Measurements from ENCODE around the gene TMEM62.

The TMEM62 gene

DNA sequence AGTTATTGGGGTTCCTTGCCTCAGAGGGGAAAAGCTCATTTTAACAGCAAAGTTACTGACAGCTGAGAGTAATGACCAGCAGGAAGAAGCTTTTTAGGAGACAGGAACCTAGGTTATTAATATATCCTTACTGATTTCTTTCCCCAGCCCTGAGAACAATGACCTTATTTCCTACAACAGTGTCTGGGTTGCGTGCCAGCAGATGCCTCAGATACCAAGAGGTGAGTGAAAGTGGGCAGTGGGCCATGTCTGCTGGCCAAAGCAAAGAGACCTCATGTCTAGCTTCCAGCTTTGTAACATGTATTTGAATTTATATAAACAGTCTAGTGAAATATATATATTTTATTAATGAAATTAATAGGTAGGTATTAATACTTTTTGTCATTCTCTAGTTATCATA, 56.8 kb downstream of the TMEM62 start:
- peaks cover 58% of the 10 kb centered on the region for H3K36me3 ChIP-seq (ENCODE audit: control insufficient read depth, low read length)
- no peak overlapping the region for H3K4me3 ChIP-seq (ENCODE audit: low read length)
- TF ChIP-seq EZH2phosphoT487 (IDR thresholded peaks at IDR 0.05; ENCODE audit: borderline replicate concordance, low read length), result no peak
- TF ChIP-seq, protein P1, sequence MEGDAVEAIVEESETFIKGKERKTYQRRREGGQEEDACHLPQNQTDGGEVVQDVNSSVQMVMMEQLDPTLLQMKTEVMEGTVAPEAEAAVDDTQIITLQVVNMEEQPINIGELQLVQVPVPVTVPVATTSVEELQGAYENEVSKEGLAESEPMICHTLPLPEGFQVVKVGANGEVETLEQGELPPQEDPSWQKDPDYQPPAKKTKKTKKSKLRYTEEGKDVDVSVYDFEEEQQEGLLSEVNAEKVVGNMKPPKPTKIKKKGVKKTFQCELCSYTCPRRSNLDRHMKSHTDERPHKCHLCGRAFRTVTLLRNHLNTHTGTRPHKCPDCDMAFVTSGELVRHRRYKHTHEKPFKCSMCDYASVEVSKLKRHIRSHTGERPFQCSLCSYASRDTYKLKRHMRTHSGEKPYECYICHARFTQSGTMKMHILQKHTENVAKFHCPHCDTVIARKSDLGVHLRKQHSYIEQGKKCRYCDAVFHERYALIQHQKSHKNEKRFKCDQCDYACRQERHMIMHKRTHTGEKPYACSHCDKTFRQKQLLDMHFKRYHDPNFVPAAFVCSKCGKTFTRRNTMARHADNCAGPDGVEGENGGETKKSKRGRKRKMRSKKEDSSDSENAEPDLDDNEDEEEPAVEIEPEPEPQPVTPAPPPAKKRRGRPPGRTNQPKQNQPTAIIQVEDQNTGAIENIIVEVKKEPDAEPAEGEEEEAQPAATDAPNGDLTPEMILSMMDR (IDR thresholded peaks at IDR 0.05; ENCODE audit: low read depth, low read length, poor library complexity, severe bottlenecking), result no peak

GRCh38 chr15:43193710-43194109, 60.3 kb downstream of the TMEM62 start:
- H3K79me2 ChIP-seq (ENCODE audit: control insufficient read depth, low read length), result no peaks in the 10 kb centered on the region
- no peaks in the 10 kb centered on the region for H4K20me1 ChIP-seq (ENCODE audit: control insufficient read depth, insufficient read depth, low read depth, low read length)
- H3K9me2 ChIP-seq (replicated peaks; ENCODE audit: control insufficient read depth, low read length), result no peaks in the 10 kb centered on the region
- no peak overlapping the region for H3K4me3 ChIP-seq (ENCODE audit: low read length)
- no peak for TF ChIP-seq EZH2phosphoT487 (IDR thresholded peaks at IDR 0.05; ENCODE audit: borderline replicate concordance, low read length)
- TF ChIP-seq, protein P1 (IDR thresholded peaks at IDR 0.05; ENCODE audit: low read depth, low read length, poor library complexity, severe bottlenecking), result no peak
- no peaks in the 10 kb centered on the region for H3F3A ChIP-seq (ENCODE audit: control insufficient read depth, insufficient read depth)
- H3K4me1 ChIP-seq (ENCODE audit: control insufficient read depth, low read length), result 0 out of 2 replicates have a peak, but pooled peaks cover 5% of the 10 kb centered on the region
- H3K4me2 ChIP-seq (ENCODE audit: low read length), result no peak overlapping the region
- H3K27ac ChIP-seq (ENCODE audit: low read depth, low read length), result no peak overlapping the region
- no peaks in the 10 kb centered on the region for H3K27me3 ChIP-seq (ENCODE audit: control insufficient read depth, low read length)
- H3K36me3 ChIP-seq (ENCODE audit: control insufficient read depth, low read length), result peaks cover 61% of the 10 kb centered on the region
- no peaks in the 10 kb centered on the region for H3K9me3 ChIP-seq (ENCODE audit: control insufficient read depth, insufficient read depth, low read length)

More for the DNA sequence above, 56.8 kb downstream of the TMEM62 start:
- Histone ChIP-seq H4K20me1 (ENCODE audit: control insufficient read depth, insufficient read depth, low read depth, low read length) (no peaks in the 10 kb centered on the region), H3F3A (ENCODE audit: control insufficient read depth, insufficient read depth) (no peaks in the 10 kb centered on the region; the same call in 1 of the 2 replicates), H3K4me1 (ENCODE audit: control insufficient read depth, low read length) (peaks cover 10% of the 10 kb centered on the region), H3K27ac (ENCODE audit: low read depth, low read length) (no peak overlapping the region), H3K79me2 (ENCODE audit: control insufficient read depth, low read length) (peaks cover 17% of the 10 kb centered on the region), H3K4me2 (ENCODE audit: low read length) (no peak overlapping the region), H3K9me2 (replicated peaks; ENCODE audit: control insufficient read depth, low read length) (no peaks in the 10 kb centered on the region), H3K27me3 (ENCODE audit: control insufficient read depth, low read length) (no peaks in the 10 kb centered on the region), H3K9me3 (ENCODE audit: control insufficient read depth, insufficient read depth, low read length) (no peaks in the 10 kb centered on the region)

DNA sequence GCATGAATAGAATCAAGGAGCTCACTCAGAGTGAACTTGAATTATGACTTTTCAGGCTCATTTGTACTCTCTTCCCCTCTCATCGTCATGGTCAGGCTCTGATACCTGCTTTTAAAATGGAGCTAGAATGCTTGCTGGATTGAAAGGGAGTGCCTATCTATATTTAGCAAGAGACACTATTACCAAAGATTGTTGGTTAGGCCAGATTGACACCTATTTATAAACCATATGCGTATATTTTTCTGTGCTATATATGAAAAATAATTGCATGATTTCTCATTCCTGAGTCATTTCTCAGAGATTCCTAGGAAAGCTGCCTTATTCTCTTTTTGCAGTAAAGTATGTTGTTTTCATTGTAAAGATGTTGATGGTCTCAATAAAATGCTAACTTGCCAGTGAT, 61.4 kb downstream of the TMEM62 start:
- Histone ChIP-seq H4K20me1 (ENCODE audit: control insufficient read depth, insufficient read depth, low read depth, low read length) (no peaks in the 10 kb centered on the region), H3K4me1 (ENCODE audit: control insufficient read depth, low read length) (0 out of 2 replicates have a peak, but pooled peaks cover 5% of the 10 kb centered on the region), H3K27ac (ENCODE audit: low read depth, low read length) (no peak overlapping the region), H3K27me3 (ENCODE audit: control insufficient read depth, low read length) (no peaks in the 10 kb centered on the region), H3K79me2 (ENCODE audit: control insufficient read depth, low read length) (no peaks in the 10 kb centered on the region), H3K9me3 (ENCODE audit: control insufficient read depth, insufficient read depth, low read length) (no peaks in the 10 kb centered on the region), H3K4me3 (ENCODE audit: low read length) (no peak overlapping the region), H3K36me3 (ENCODE audit: control insufficient read depth, low read length) (peaks cover 55% of the 10 kb centered on the region), H3K4me2 (ENCODE audit: low read length) (no peak overlapping the region), H3F3A (ENCODE audit: control insufficient read depth, insufficient read depth) (no peaks in the 10 kb centered on the region), H3K9me2 (replicated peaks; ENCODE audit: control insufficient read depth, low read length) (no peaks in the 10 kb centered on the region)
- no peak for TF ChIP-seq EZH2phosphoT487 (IDR thresholded peaks at IDR 0.05; ENCODE audit: borderline replicate concordance, low read length)
- TF ChIP-seq, protein P1 (IDR thresholded peaks at IDR 0.05; ENCODE audit: low read depth, low read length, poor library complexity, severe bottlenecking), result no peak
